T-helper 17 cell (primary cell): ENCODE results near the gene HSPA1L. TPM values are rescaled to one million over a fixed set of nuclear protein-coding genes. Genes with fewer than 3 reads are reported as not detected.

Experiments used
- total RNA-seq, 4 donors: library from RNA in 2 of 4; stranded (reverse) in 2 of 4; gene quantifications; one replicate each; pipeline ENCODE4 v1.2.3 and lab custom pipeline; 2022 to 2026

The HSPA1L gene
- total RNA-seq, 2 donors from 2014 or later, result 3.4 to 3.5 TPM

Other genes with a start within 250 kb of the HSPA1L start
- 10 to 100 TPM; 19.9 to 26.0 TPM for gene LTA, start 243.0 kb downstream of the HSPA1L start, total RNA-seq
- 10 to 100 TPM; 28.9 to 33.6 TPM for gene TNF, start 239.7 kb downstream of the HSPA1L start, total RNA-seq
- gene LTB, start 232.9 kb downstream of the HSPA1L start, total RNA-seq, result 100 to 1,000 TPM; 791 to 891 TPM
- 10 to 100 TPM; 30.6 to 42.6 TPM for gene LST1, start 229.0 kb downstream of the HSPA1L start, total RNA-seq
- gene NCR3, start 222.3 kb downstream of the HSPA1L start, total RNA-seq, result 1 to 10 TPM; 5.7 to 8.2 TPM
- gene AIF1, start 200.0 kb downstream of the HSPA1L start, total RNA-seq, result 10 to 100 TPM in 1 of 2 donors, 1 to 10 TPM in 1; 8.1 to 13.2 TPM
- gene PRRC2A, start 194.6 kb downstream of the HSPA1L start, total RNA-seq, result 100 to 1,000 TPM; 210 to 213 TPM
- 100 to 1,000 TPM; 229 to 233 TPM for gene BAG6, start 162.6 kb downstream of the HSPA1L start, total RNA-seq
- 1 to 10 TPM; 2.9 to 4.0 TPM for gene APOM, start 159.4 kb downstream of the HSPA1L start, total RNA-seq
- gene C6orf47, start 154.5 kb downstream of the HSPA1L start, total RNA-seq, result 10 to 100 TPM; 13.3 to 16.9 TPM
- gene GPANK1, start 150.3 kb downstream of the HSPA1L start, total RNA-seq, result 10 to 100 TPM in 1 of 2 donors, 1 to 10 TPM in 1; 9.2 to 11.9 TPM
- 100 to 1,000 TPM; 104 to 107 TPM for gene CSNK2B, start 149.2 kb downstream of the HSPA1L start, total RNA-seq
- 10 to 100 TPM; 27.6 to 32.7 TPM for gene LY6G5B, start 145.3 kb downstream of the HSPA1L start, total RNA-seq
- 1 to 10 TPM; 3.8 to 4.6 TPM for gene LY6G5C, start 134.2 kb downstream of the HSPA1L start, total RNA-seq
- 10 to 100 TPM; 57.8 to 75.1 TPM for gene ABHD16A, start 112.0 kb downstream of the HSPA1L start, total RNA-seq
- gene LY6G6F, start 108.4 kb downstream of the HSPA1L start, total RNA-seq, result 10 to 100 TPM in 1 of 2 donors, 1 to 10 TPM in 1; 1.6 to 29.1 TPM
- not detected for gene LY6G6D, start 99.9 kb downstream of the HSPA1L start, total RNA-seq
- gene LY6G6C, start 93.5 kb downstream of the HSPA1L start, total RNA-seq, result not detected
- 100 to 1,000 TPM in 1 of 2 donors, 1 to 10 TPM in 1; 3.4 to 129 TPM for gene MPIG6B, start 91.9 kb downstream of the HSPA1L start, total RNA-seq
- 1 to 10 TPM; 4.7 to 7.3 TPM for gene DDAH2, start 86.0 kb downstream of the HSPA1L start, total RNA-seq
- gene CLIC1, start 78.8 kb downstream of the HSPA1L start, total RNA-seq, result 100 to 1,000 TPM; 145 to 152 TPM
- gene MSH5, start 75.3 kb downstream of the HSPA1L start, total RNA-seq, result 10 to 100 TPM; 12.9 to 18.3 TPM
- gene SAPCD1, start 52.6 kb downstream of the HSPA1L start, total RNA-seq, result 1 to 10 TPM; 3.6 to 4.2 TPM
- gene VWA7, start 38.0 kb downstream of the HSPA1L start, total RNA-seq, result 1 to 10 TPM; 2.8 to 2.9 TPM
- 10 to 100 TPM; 58.0 to 73.7 TPM for gene VARS1, start 19.5 kb downstream of the HSPA1L start, total RNA-seq
- gene LSM2, start 8.3 kb downstream of the HSPA1L start, total RNA-seq, result 10 to 100 TPM; 20.9 to 22.5 TPM
- 10 to 100 TPM; 15.1 to 20.2 TPM for gene HSPA1A, start 260 bp upstream of the HSPA1L start, total RNA-seq
- 10 to 100 TPM; 18.0 to 20.5 TPM for gene HSPA1B, start 12.5 kb upstream of the HSPA1L start, total RNA-seq
- gene NEU1, start 47.5 kb upstream of the HSPA1L start, total RNA-seq, result 10 to 100 TPM; 27.1 to 29.6 TPM
- under 1 TPM; 0.10 to 0.13 TPM for gene SLC44A4, start 63.7 kb upstream of the HSPA1L start, total RNA-seq
- 10 to 100 TPM; 40.4 to 46.2 TPM for gene EHMT2, start 82.4 kb upstream of the HSPA1L start, total RNA-seq
- gene ZBTB12, start 86.8 kb upstream of the HSPA1L start, total RNA-seq, result under 1 TPM; 0.50 to 0.96 TPM
- gene C2, start 112.4 kb upstream of the HSPA1L start, total RNA-seq, result 1 to 10 TPM in 1 of 2 donors, not detected in 1; 2.1 TPM
- gene CFB, start 130.8 kb upstream of the HSPA1L start, total RNA-seq, result under 1 TPM in 1 of 2 donors, not detected in 1; 0.65 TPM
- 10 to 100 TPM; 45.8 to 46.2 TPM for gene NELFE, start 143.7 kb upstream of the HSPA1L start, total RNA-seq
- gene SKIC2, start 143.9 kb upstream of the HSPA1L start, total RNA-seq, result 10 to 100 TPM; 85.5 to 94.5 TPM
- gene DXO, start 156.9 kb upstream of the HSPA1L start, total RNA-seq, result 10 to 100 TPM; 31.9 to 35.0 TPM
- 1 to 10 TPM; 3.8 to 5.4 TPM for gene C4A, start 166.8 kb upstream of the HSPA1L start, total RNA-seq
- 1 to 10 TPM; 2.2 to 3.7 TPM for gene C4B, start 199.5 kb upstream of the HSPA1L start, total RNA-seq
- under 1 TPM; 0.35 to 0.76 TPM for gene CYP21A2, start 223.1 kb upstream of the HSPA1L start, total RNA-seq